Spinal cord (tissue), 10 donors: Measurements from ENCODE around the gene POU2F3. TPM values are rescaled to one million over a fixed set of nuclear protein-coding genes. Genes with fewer than 3 reads are reported as not detected.

Source experiments
- DNase-seq, 6 donors: peaks; one replicate each; pipeline versions ENCODE4 v3.0.0 to v3.0.0-alpha.2; 2013 to 2015; ENCODE audit warnings: low spot score in 6 of 6, low read depth in 4 of 6
- H3K27ac ChIP-seq: one replicate; pipeline ENCODE4 v1.5.1; 2013; ENCODE audit warnings: low read depth, low read length, control low read depth
- H3K27me3 ChIP-seq: one replicate; pipeline ENCODE4 v1.6.1; 2013; ENCODE audit warnings: low read length; ENCODE audit not compliant: control insufficient read depth, insufficient read depth
- H3K36me3 ChIP-seq: one replicate; pipeline ENCODE4 v1.6.1; 2013; ENCODE audit warnings: low read length; ENCODE audit not compliant: control insufficient read depth, insufficient read depth
- H3K4me1 ChIP-seq: one replicate; pipeline ENCODE4 v1.6.1; 2013; ENCODE audit warnings: low read length; ENCODE audit not compliant: control insufficient read depth, insufficient read depth
- H3K4me3 ChIP-seq: one replicate; pipeline ENCODE4 v1.5.1; 2013; ENCODE audit warnings: low read depth, low read length, control low read depth
- H3K9me3 ChIP-seq: one replicate; pipeline ENCODE4 v1.6.1; 2013; ENCODE audit warnings: low read length; ENCODE audit not compliant: control insufficient read depth, insufficient read depth
- WGBS: methylation state at CpG from one replicate; pipeline ENCODE4 v1.1.5; 2013; ENCODE audit warnings: missing lambda C conversion rate; ENCODE audit not compliant: insufficient coverage; 5-methylcytosine and 5-hydroxymethylcytosine counted together
- polyA plus RNA-seq, 2 donors: library from polyadenylated mRNA; unstranded; fragments of 120-200 nt; gene quantifications; one replicate each; pipeline ENCODE4 v1.2.1, GENCODE V29; 2013; ENCODE audit not compliant: insufficient read length in 2 of 2
- total RNA-seq, 2 donors: library from RNA; depleted of rRNA in 1 of 2; stranded (reverse); fragments of 120-200 nt in 1 of 2; fragments of >200 nt in 1 of 2; gene quantifications; one replicate each; pipeline versions ENCODE4 v1.2.3 to v1.2.4, GENCODE V29; 2013 to 2014
- donor health status: healthy.

Gene POU2F3
- total and polyA plus RNA-seq, 4 donors: 0.38 TPM; not detected in 3

DNA sequence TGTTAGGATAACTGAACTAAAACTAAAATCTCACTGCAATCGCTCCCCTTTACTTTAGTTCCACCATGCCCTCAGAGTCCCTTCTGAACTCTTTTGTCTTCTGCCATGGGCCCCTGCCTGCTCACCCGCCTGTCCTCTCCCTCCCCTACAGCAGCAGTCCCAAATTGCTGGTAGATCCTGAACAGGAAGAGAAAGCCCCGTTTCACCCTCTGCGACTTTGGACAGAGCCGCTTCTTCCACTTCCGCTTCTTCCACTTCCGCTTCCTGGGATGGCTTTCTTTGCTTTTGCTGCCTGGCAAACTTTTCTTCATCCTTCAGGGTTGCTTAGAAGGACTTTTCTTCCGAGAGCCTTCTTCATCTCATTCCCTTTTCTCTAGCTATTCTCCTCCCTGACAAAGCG is 49.5 kb downstream of the POU2F3 start:
- no peak overlapping the region for H3K27ac ChIP-seq
- no peaks in the 10 kb centered on the region for H3K9me3 ChIP-seq
- 80% methylated on average over 8 of the region's 9 CpGs for WGBS
- H3K4me3 ChIP-seq: no peak overlapping the region
- H3K4me1 ChIP-seq: no peaks in the 10 kb centered on the region
- H3K27me3 ChIP-seq: peaks cover 2% of the 10 kb centered on the region
- no peaks in the 10 kb centered on the region for H3K36me3 ChIP-seq
- no peak for DNase-seq

DNA sequence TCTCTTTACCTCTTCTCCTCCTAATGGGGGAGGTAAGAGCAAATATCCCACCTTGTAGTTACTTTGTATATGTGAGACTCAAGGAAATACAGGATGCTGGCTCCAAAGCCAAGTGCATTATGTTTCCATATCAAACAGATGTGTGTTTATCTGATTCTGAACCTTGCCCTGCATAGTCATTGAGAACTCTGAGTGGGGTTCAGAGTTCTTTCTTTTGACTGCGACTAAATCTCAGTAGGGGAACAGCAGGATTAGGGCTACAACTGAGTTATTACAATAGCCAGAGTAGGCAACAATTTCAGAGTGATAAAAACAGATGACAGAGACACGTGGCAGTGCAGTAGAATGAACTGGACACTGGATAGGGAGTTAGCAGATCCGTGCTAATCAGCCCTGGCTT is 51.0 kb downstream of the POU2F3 start:
- Histone ChIP-seq H3K36me3 (no peaks in the 10 kb centered on the region), H3K4me1 (no peaks in the 10 kb centered on the region), H3K27ac (no peak overlapping the region), H3K9me3 (no peaks in the 10 kb centered on the region), H3K27me3 (peaks cover 2% of the 10 kb centered on the region), H3K4me3 (no peak overlapping the region)
- DNase-seq: no peak
- WGBS: 36% methylated on average over 2 of the region's 3 CpGs

GRCh38 chr11:120293038-120293800 is 53.3 kb downstream of the POU2F3 start:
- Histone ChIP-seq H3K36me3 (no peaks in the 10 kb centered on the region), H3K9me3 (no peaks in the 10 kb centered on the region), H3K27me3 (peaks cover 2% of the 10 kb centered on the region), H3K4me1 (no peaks in the 10 kb centered on the region), H3K4me3 (no peak overlapping the region), H3K27ac (no peak overlapping the region)
- WGBS: no CpG with 5 or more reads among the region's 5 CpGs
- DNase-seq: no peak

DNA sequence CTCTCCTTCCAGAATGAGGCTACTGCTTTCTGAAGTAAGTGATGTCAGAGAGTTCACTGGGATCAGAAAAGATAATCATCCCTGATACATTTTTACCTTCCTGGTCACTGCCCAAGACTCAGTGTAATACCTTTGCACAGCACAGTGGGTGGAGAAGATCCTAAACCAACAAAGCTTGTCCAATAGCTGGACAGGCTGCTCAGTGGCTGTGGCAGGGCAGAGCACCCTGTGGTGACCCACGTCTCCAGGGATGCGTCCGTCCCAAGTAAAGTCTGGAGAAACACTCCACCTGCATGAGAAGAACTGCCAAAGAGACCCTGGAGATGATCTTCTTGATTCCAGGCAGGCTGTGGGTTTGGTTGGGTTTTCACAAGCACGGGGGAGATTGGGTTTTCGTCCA is 54.2 kb downstream of the POU2F3 start:
- 83% methylated on average over 5 of the region's 5 CpGs for WGBS

GRCh38 chr11:120295099-120295498 is 55.2 kb downstream of the POU2F3 start:
- no peaks in the 10 kb centered on the region for H3K9me3 ChIP-seq
- H3K4me3 ChIP-seq: no peak overlapping the region
- peaks cover 2% of the 10 kb centered on the region for H3K27me3 ChIP-seq
- no peaks in the 10 kb centered on the region for H3K36me3 ChIP-seq
- H3K27ac ChIP-seq: no peak overlapping the region
- peaks cover 4% of the 10 kb centered on the region for H3K4me1 ChIP-seq
- 79% methylated on average over 3 of the region's 4 CpGs for WGBS
- DNase-seq: peak in 2 of 6 donors; percentile 20 to 45

More for the DNA sequence above, 54.2 kb downstream of the POU2F3 start:
- Histone ChIP-seq H3K4me3 (no peak overlapping the region), H3K9me3 (no peaks in the 10 kb centered on the region), H3K27ac (no peak overlapping the region), H3K27me3 (peaks cover 2% of the 10 kb centered on the region), H3K4me1 (no peaks in the 10 kb centered on the region), H3K36me3 (no peaks in the 10 kb centered on the region)
- DNase-seq: no peak

DNA sequence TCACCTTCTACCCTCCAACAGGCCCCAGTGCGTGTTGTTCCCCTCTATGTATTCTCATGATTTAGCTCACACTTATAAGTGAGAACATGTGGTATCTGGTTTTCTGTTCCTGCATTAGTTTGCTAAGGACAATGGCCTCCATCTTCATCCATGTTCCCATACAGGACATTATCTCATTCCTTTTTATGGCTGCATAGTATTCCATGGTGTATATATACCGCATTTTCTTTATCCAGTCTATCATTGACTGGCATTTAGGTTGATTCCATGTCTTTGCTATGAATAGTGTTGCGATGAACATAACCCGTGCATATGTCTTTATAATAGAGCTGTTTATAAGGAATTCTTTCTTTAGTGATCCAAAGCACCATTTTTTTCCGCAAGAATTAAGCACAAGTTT is 56.6 kb downstream of the POU2F3 start:
- Histone ChIP-seq H3K4me3 (no peak overlapping the region), H3K4me1 (peaks cover 4% of the 10 kb centered on the region), H3K9me3 (no peaks in the 10 kb centered on the region), H3K27ac (no peak overlapping the region), H3K27me3 (peaks cover 2% of the 10 kb centered on the region), H3K36me3 (no peaks in the 10 kb centered on the region)
- WGBS: no CpG with 5 or more reads among the region's 5 CpGs
- no peak for DNase-seq

- Histone ChIP-seq H3K27me3 (no peaks in the 10 kb centered on the region), H3K27ac (no peak overlapping the region), H3K4me3 (no peak overlapping the region), H3K36me3 (no peaks in the 10 kb centered on the region), H3K9me3 (no peaks in the 10 kb centered on the region), H3K4me1 (peaks cover 4% of the 10 kb centered on the region)
- 66% methylated on average over 5 of the region's 5 CpGs for WGBS
- DNase-seq: no peak
Measured at GRCh38 chr11:120298461-120298860, 58.5 kb downstream of the POU2F3 start.

DNA sequence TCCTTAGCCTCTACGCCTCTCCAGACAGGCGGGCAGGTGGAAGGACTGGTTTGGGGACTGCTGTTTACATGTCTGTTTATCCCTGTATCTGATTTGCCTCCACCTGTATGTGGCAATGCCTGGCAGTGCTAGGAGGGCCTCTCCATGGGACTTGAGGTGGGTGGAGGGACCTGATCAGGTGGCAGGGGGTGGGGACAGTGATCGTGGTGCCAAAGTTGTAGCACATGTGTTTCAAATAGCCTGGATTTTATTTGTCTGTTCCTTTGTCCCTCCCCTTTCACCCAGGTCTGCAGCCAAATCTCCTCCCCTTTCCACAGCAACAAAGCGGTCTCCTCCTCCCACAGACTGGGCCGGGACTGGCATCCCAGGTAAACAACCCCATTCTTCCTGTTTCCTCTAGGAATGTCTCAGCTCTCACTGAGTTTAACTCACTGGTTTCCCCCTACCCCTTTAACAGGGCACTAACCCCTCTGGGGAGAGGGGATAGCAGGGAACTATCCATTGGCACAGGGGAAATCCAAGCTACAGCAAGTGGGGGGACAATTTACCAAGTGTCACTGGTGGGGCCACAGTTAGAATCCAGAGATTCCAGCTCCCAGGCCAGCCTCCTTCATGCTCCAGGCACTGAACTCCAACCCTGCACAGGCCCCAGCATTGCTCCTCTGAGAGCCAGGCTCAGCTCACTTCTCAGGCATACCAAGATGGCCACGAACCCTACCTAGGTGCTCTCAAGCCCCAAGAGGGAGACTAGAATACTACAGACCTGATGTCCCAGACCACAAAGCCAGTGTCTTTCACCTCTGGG is 62.3 kb downstream of the POU2F3 start:
- H3K4me3 ChIP-seq: no peak overlapping the region
- no peak for DNase-seq
- 70% methylated on average over 2 of the region's 6 CpGs for WGBS

GRCh38 chr11:120303004-120303637 is 63.2 kb downstream of the POU2F3 start:
- no peak overlapping the region for H3K27ac ChIP-seq
- H3K27me3 ChIP-seq: peaks cover 2% of the 10 kb centered on the region
- DNase-seq: peak in 3 of 6 donors; percentile 33 to 80 (median 75)
- no peaks in the 10 kb centered on the region for H3K36me3 ChIP-seq
- no peak overlapping the region for H3K4me3 ChIP-seq
- H3K4me1 ChIP-seq: peaks cover 4% of the 10 kb centered on the region
- 0% methylated on average over 2 of the region's 3 CpGs for WGBS
- no peaks in the 10 kb centered on the region for H3K9me3 ChIP-seq

More for the DNA sequence above, 62.3 kb downstream of the POU2F3 start:
- H3K27ac ChIP-seq: no peak overlapping the region
- no peaks in the 10 kb centered on the region for H3K36me3 ChIP-seq
- peaks cover 2% of the 10 kb centered on the region for H3K27me3 ChIP-seq
- H3K9me3 ChIP-seq: no peaks in the 10 kb centered on the region
- H3K4me1 ChIP-seq: peaks cover 4% of the 10 kb centered on the region
